Stimulated activated CD8-positive, alpha-beta memory T cell treated with anti-CD3 and anti-CD28 coated beads, Interleukin-12 subunit alpha, Interleukin-12 subunit beta, amount 100 ng/mL, for 4 hours (primary cell): ENCODE results near the gene CFI.
A peak's percentile ranks its signal among the peaks of the same experiment; 100 is the strongest.

Experiments used
- DNase-seq: peaks from one replicate; pipeline ENCODE4 v3.0.0-alpha.2; 2020; ENCODE audit warnings: low read depth

Gene CFI

GRCh38 chr4:109730619-109731545, 70.9 kb downstream of the CFI start:
- no peak for DNase-seq

GRCh38 chr4:109729718-109730618, 71.8 kb downstream of the CFI start, which contains the start of gene PLA2G12A:
TSS of gene PLA2G12A (minus strand) at chr4:109730070. CDS start at chr4:109729809, 261 bp downstream.
- peak; percentile 72 for DNase-seq

GRCh38 chr4:109729117-109729717, 72.6 kb downstream of the CFI start:
- DNase-seq = no peak

- DNase-seq = no peak
Measured at GRCh38 chr4:109728385-109728784, 73.4 kb downstream of the CFI start.

GRCh38 chr4:109723110-109723509, 78.7 kb downstream of the CFI start:
- DNase-seq = no peak

GRCh38 chr4:109722357-109722756, 79.4 kb downstream of the CFI start:
- no peak for DNase-seq

- no peak for DNase-seq
Measured at GRCh38 chr4:109721033-109721432, 80.8 kb downstream of the CFI start.

GRCh38 chr4:109719604-109720003, 82.2 kb downstream of the CFI start:
- no peak for DNase-seq

- no peak for DNase-seq
Measured at GRCh38 chr4:109718759-109719158, 83.0 kb downstream of the CFI start.

GRCh38 chr4:109713500-109713899, 88.3 kb downstream of the CFI start:
- DNase-seq = no peak

GRCh38 chr4:109708990-109709389, 92.8 kb downstream of the CFI start:
- no peak for DNase-seq

GRCh38 chr4:109708435-109708834, 93.4 kb downstream of the CFI start:
- no peak for DNase-seq

GRCh38 chr4:109703664-109704361, 98.0 kb downstream of the CFI start:
- DNase-seq = no peak

- DNase-seq = peak; percentile 59
Measured at GRCh38 chr4:109702950-109703663, 98.7 kb downstream of the CFI start, which contains the start of gene CASP6. TSS of gene CASP6 (minus strand) at chr4:109703445. CDS start at chr4:109703395, 50 bp downstream.

- no peak for DNase-seq
Measured at GRCh38 chr4:109701566-109702410, 100.0 kb downstream of the CFI start.

GRCh38 chr4:109699553-109700225, 102.1 kb downstream of the CFI start:
- no peak for DNase-seq

- no peak for DNase-seq
Measured at GRCh38 chr4:109698656-109699055, 103.1 kb downstream of the CFI start.

- no peak for DNase-seq
Measured at GRCh38 chr4:109691411-109691920, 110.3 kb downstream of the CFI start.
